SIG-M5 (cell line): Measurements from ENCODE around the gene TSPAN10.
"Not testable (repeated sequence)": the region's sequence is repeated elsewhere in the genome, so short reads cannot be mapped to it uniquely, and the experiment has no call there.

Source experiments
- DNase-seq: peaks from one replicate; lab custom pipeline; 2025; lab: John Stamatoyannopoulos, UW

The TSPAN10 gene

GRCh38 chr17:81662002-81662401 lies 25.0 kb downstream of the TSPAN10 start:
- DNase-seq, result no peak

- no peak for DNase-seq
Observed at GRCh38 chr17:81664051-81664470, 27.1 kb downstream of the TSPAN10 start.

GRCh38 chr17:81665205-81666091 lies 28.5 kb downstream of the TSPAN10 start:
- no peak for DNase-seq

- DNase-seq, result no peak
Observed at GRCh38 chr17:81666092-81666341, 29.0 kb downstream of the TSPAN10 start.

GRCh38 chr17:81666342-81667191 lies 29.6 kb downstream of the TSPAN10 start, which contains the start of the genes CCDC137 and OXLD1:
Gene CCDC137 (plus strand): TSS chr17:81666737. CDS start chr17:81666767, 30 bp downstream.
Gene OXLD1 (minus strand): TSS chr17:81666605. CDS start chr17:81666577, 28 bp downstream.
- peak; percentile 60 for DNase-seq

GRCh38 chr17:81667754-81668153 lies 30.8 kb downstream of the TSPAN10 start:
- DNase-seq, result peak; percentile 31

- no peak for DNase-seq
Observed at GRCh38 chr17:81672504-81672903, 35.5 kb downstream of the TSPAN10 start.

GRCh38 chr17:81672954-81673353 lies 36.0 kb downstream of the TSPAN10 start:
- DNase-seq, result no peak

- DNase-seq, result no peak
Observed at GRCh38 chr17:81673561-81674258, 36.7 kb downstream of the TSPAN10 start.

GRCh38 chr17:81675515-81676221 lies 38.7 kb downstream of the TSPAN10 start:
- not testable (repeated sequence) for DNase-seq

- DNase-seq, result no peak
Observed at GRCh38 chr17:81676906-81677305, 39.9 kb downstream of the TSPAN10 start.

- no peak for DNase-seq
Observed at GRCh38 chr17:81680150-81680549, 43.2 kb downstream of the TSPAN10 start.

GRCh38 chr17:81681672-81682071 lies 44.7 kb downstream of the TSPAN10 start:
- DNase-seq, result no peak

- DNase-seq, result no peak
Observed at GRCh38 chr17:81682565-81683207, 45.7 kb downstream of the TSPAN10 start.

- DNase-seq, result no peak
Observed at GRCh38 chr17:81683208-81683583, 46.2 kb downstream of the TSPAN10 start.

GRCh38 chr17:81683584-81684441 lies 46.8 kb downstream of the TSPAN10 start, which contains the start of the genes ARL16 and HGS:
Gene ARL16 (minus strand): TSS chr17:81683797. CDS start chr17:81683753, 44 bp downstream.
Gene HGS (plus strand): TSS chr17:81684011. CDS start chr17:81684067, 56 bp downstream.
- peak; percentile 94 for DNase-seq

- no peak for DNase-seq
Observed at GRCh38 chr17:81684442-81684911, 47.5 kb downstream of the TSPAN10 start.

- no peak for DNase-seq
Observed at GRCh38 chr17:81685108-81685507, 48.1 kb downstream of the TSPAN10 start.

- no peak for DNase-seq
Observed at GRCh38 chr17:81686614-81687013, 49.6 kb downstream of the TSPAN10 start.
